ENCODE results near the gene CCDC6. TPM values are rescaled to one million over a fixed set of nuclear protein-coding genes. Genes with fewer than 3 reads are reported as not detected.

The CCDC6 gene
- total and polyA plus RNA-seq, 2 of the 8 experiments (the other 6 are each of a cell fraction or from before 2014, with no cell fraction given): 42.2 to 74.4 TPM

DNA sequence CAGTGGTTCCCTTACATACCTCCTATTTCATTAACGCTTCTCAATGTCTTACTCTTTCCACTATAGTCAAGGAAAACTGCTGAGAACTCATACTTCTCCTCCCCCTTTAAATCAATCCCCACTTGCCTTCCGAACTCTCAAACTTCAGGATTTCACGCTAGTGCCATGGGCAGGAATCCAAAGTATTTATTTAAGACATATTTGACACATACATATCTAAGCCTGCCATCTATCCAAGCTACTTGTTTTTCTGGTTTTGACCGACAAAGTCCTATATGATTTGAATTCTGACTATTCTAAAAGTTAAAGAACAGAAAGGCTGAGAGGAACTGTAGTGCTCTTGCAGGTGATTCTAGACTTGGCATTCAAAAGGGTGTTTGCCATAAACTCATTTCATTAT is 51.8 kb downstream of the CCDC6 start:
- no peak overlapping the region for H3K18ac ChIP-seq (ENCODE audit: extremely low read depth, low read length)
- FAIRE-seq: no peak
- H2AK5ac ChIP-seq (ENCODE audit: low read depth, low read length): no peak overlapping the region
- H3K79me2 ChIP-seq (ENCODE audit: control insufficient read depth in 1 of 2, insufficient read depth in 2 of 2, low read length in 2 of 2): peaks cover 9 to 90% of the 10 kb centered on the region in 2 experiments; a peak in 3 of 4 replicates
- H4K8ac ChIP-seq (ENCODE audit: extremely low read depth, insufficient read depth, low read length): no peak overlapping the region
- no peak overlapping the region for H4K91ac ChIP-seq (replicated peaks; ENCODE audit: insufficient read length, low read length)
- no peak overlapping the region for H3K27ac ChIP-seq (ENCODE audit: low read depth, low read length)
- no peak overlapping the region for H2BK15ac ChIP-seq (ENCODE audit: low read length)
- H3K9me3 ChIP-seq (ENCODE audit: insufficient read depth in 2 of 2, low read depth in 1 of 2, low read length in 1 of 2): no peaks in the 10 kb centered on the region
- DNase-seq (ENCODE audit: low read depth in 1 of 2, low spot score in 2 of 2): no peak
- ChIA-PET POLR2A (ENCODE audit: partially characterized antibody) (interaction anchor here (1.5 kb wide), 1 partner anchor 18 kb away, joined by 3 read pairs; no protein-coding TSS in a partner anchor), CTCF (ENCODE audit: partially characterized antibody) (interaction anchor here (0.6 to 3.1 kb wide), 5 partner anchors 10 to 274 kb away, joined by 3 to 28 read pairs (median 3); no protein-coding TSS in a partner anchor)
- H2BK5ac ChIP-seq (ENCODE audit: low read depth, low read length): no peak overlapping the region
- no peaks in the 10 kb centered on the region; the same call in 1 of the 2 replicates for H3K23me2 ChIP-seq (ENCODE audit: low read depth, low read length)
- 92% methylated on average over 4 of the region's 4 CpGs; no CpG with 5 or more reads in 1 of the 2 experiments for WGBS, 2 experiments (ENCODE audit: extremely low coverage in 1 of 2, insufficient coverage in 1 of 2, insufficient read length in 1 of 2, insufficient replicate concordance in 2 of 2, low coverage in 1 of 2, low lambda C conversion rate in 2 of 2, missing lambda C conversion rate in 1 of 2)
- H3K4me1 ChIP-seq (replicated peaks in 1 of 4; ENCODE audit: control insufficient read depth in 3 of 4, insufficient read depth in 4 of 4, low read length in 3 of 4): peaks cover 0 to 24% (median 6%) of the 10 kb centered on the region in 4 experiments; a peak in 5 of 7 replicates
- no peak overlapping the region for H3K23ac ChIP-seq (ENCODE audit: insufficient read length)
- peaks cover 7 to 11% of the 10 kb centered on the region in 2 experiments for H4K20me1 ChIP-seq (replicated peaks in 1 of 2; ENCODE audit: control insufficient read depth in 1 of 2, insufficient read depth in 2 of 2, low read length in 2 of 2)
- no peak overlapping the region for H2BK12ac ChIP-seq (ENCODE audit: low read depth, low read length)
- no peak overlapping the region for H3K4ac ChIP-seq (replicated peaks; ENCODE audit: insufficient read length, low read depth, low read length)
- H2BK20ac ChIP-seq (ENCODE audit: low read length): no peak overlapping the region
- no peak overlapping the region for H2BK120ac ChIP-seq (replicated peaks; ENCODE audit: low read depth, low read length)
- H4K5ac ChIP-seq (ENCODE audit: insufficient read length, low read depth, low read length): no peak overlapping the region
- peaks cover 3% of the 10 kb centered on the region; the same call in 1 of the 2 replicates for H3K79me1 ChIP-seq (ENCODE audit: low read depth, low read length)
- H3K36me3 ChIP-seq (ENCODE audit: control insufficient read depth in 2 of 4, insufficient read depth in 4 of 4, low read length in 3 of 4): peaks cover 0 to 19% (median 4%) of the 10 kb centered on the region in 4 experiments; a peak in 1 of 8 replicates
- H2AFZ ChIP-seq (ENCODE audit: low read length): no peak overlapping the region
- no peak overlapping the region for H3K4me3 ChIP-seq (ENCODE audit: extremely low read depth in 1 of 4, insufficient read depth in 2 of 4, low read depth in 3 of 4, low read length in 4 of 4)
- no peak overlapping the region for H3K14ac ChIP-seq (ENCODE audit: insufficient read length)
- H3K56ac ChIP-seq (replicated peaks; ENCODE audit: insufficient read length, low read depth, low read length): no peak overlapping the region
- TF ChIP-seq JUN (IDR thresholded peaks at IDR 0.05; ENCODE audit: low read depth, low read length): no peak
- no peak for TF ChIP-seq NANOG (IDR thresholded peaks at IDR 0.05; ENCODE audit: insufficient read depth, low read depth, low read length, poor library complexity, severe bottlenecking)
- TF ChIP-seq POLR2A (IDR thresholded peaks at IDR 0.05; ENCODE audit: control extremely low read depth in 1 of 2, low read depth in 2 of 2, low read length in 2 of 2): no peak
- no peak for TF ChIP-seq FOSL1 (IDR thresholded peaks at IDR 0.05; ENCODE audit: insufficient read depth, low read depth, low read length)
- no peak for TF ChIP-seq SIN3A (conservative IDR thresholded peaks at IDR 0.05 in 1 of 2, IDR thresholded peaks at IDR 0.05 in 1 of 2; ENCODE audit: low read depth in 1 of 2, low read length in 2 of 2)
- no peak for TF ChIP-seq HDAC2 (IDR thresholded peaks at IDR 0.05; ENCODE audit: borderline replicate concordance in 1 of 2, low read depth in 2 of 2, low read length in 2 of 2)
- TF ChIP-seq SP2 (IDR thresholded peaks at IDR 0.05; ENCODE audit: low read length): no peak
- no peak for TF ChIP-seq GTF2F1 (IDR thresholded peaks at IDR 0.05; ENCODE audit: borderline replicate concordance, low read depth, low read length)
- TF ChIP-seq KDM1A (IDR thresholded peaks at IDR 0.05; ENCODE audit: borderline replicate concordance, low read length): no peak
- TF ChIP-seq POLR2AphosphoS5 (IDR thresholded peaks at IDR 0.05; ENCODE audit: low read depth, low read length): no peak
- H3K4me2 ChIP-seq (ENCODE audit: insufficient read depth in 1 of 2, low read depth in 2 of 2, low read length in 2 of 2): no peak overlapping the region
- H3K27me3 ChIP-seq (replicated peaks in 1 of 4; ENCODE audit: control insufficient read depth in 3 of 4, extremely low read depth in 1 of 4, insufficient read depth in 3 of 4, low read length in 3 of 4): no peaks in the 10 kb centered on the region
- no peak overlapping the region for H3K9ac ChIP-seq (replicated peaks in 1 of 4; ENCODE audit: extremely low read depth in 1 of 4, low read depth in 3 of 4, low read length in 3 of 4)

Measured in H1 (cell line).